ENCODE data around the gene IL17RD. TPM values are rescaled to one million over a fixed set of nuclear protein-coding genes. Genes with fewer than 3 reads are reported as not detected.

The IL17RD gene
- total and polyA plus RNA-seq, 2 donors (not counting 1 experiment from before 2014, with no cell fraction given), result 0.05 TPM; not detected in 1

DNA sequence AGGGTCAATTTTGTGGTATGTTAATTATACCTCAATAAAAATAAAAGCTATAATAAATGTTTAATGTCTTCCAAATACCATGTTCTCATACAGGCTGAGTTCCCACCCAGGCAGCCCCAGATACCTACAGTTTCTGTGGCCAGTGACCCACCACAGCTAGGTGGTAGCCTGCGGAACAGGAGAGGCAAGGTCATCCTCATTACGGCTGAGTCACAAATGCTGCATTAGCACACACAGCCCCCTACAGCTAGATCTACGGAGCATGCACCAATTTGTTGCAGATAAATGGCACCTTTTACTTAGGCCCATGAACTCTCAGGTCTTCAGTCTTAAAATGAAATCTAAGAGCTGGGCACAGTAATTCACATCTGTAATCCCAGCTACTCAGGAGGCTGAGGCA, 99.6 kb downstream of the IL17RD start:
- H3K27ac ChIP-seq (ENCODE audit: low read length in 2 of 2), result no peak overlapping the region
- no peaks in the 10 kb centered on the region for H4K20me1 ChIP-seq (ENCODE audit: control insufficient read depth, insufficient read depth, low read length, poor library complexity, severe bottlenecking)
- H3K36me3 ChIP-seq (replicated peaks in 1 of 2; ENCODE audit: control extremely low read depth in 1 of 2, control insufficient read depth in 1 of 2, extremely low read depth in 1 of 2, insufficient read depth in 2 of 2, low read length in 1 of 2), result no peaks in the 10 kb centered on the region
- no peak overlapping the region for H3K4me3 ChIP-seq (ENCODE audit: control extremely low read depth in 1 of 5, extremely low read depth in 1 of 5, insufficient read depth in 1 of 5, low read depth in 2 of 5, low read length in 4 of 5)
- no peak overlapping the region for H3K4me3 Mint-ChIP-seq
- WGBS (ENCODE audit: insufficient coverage), result 100% methylated on average over 3 of the region's 3 CpGs
- peaks cover 23 to 25% of the 10 kb centered on the region in 2 donors for H3K4me1 ChIP-seq (ENCODE audit: control insufficient read depth in 2 of 2, insufficient read depth in 2 of 2, low read length in 2 of 2)
- no peaks in the 10 kb centered on the region for H3K79me2 ChIP-seq (ENCODE audit: control insufficient read depth, insufficient read depth, low read length)
- peaks cover 0 to 19% (median 5%) of the 10 kb centered on the region in 3 donors for H3K9me3 ChIP-seq (ENCODE audit: control extremely low read depth in 1 of 3, control insufficient read depth in 2 of 3, insufficient read depth in 1 of 3, low read length in 2 of 3)
- H3K27me3 ChIP-seq (replicated peaks in 1 of 4; ENCODE audit: control extremely low read depth in 1 of 4, control insufficient read depth in 3 of 4, insufficient read depth in 4 of 4, low read length in 3 of 4), result peaks cover 0 to 63% (median 32%) of the 10 kb centered on the region in 4 experiments
- CTCF ChIA-PET, result no interaction called here
- H3K27ac Mint-ChIP-seq, result peak overlapping the region; percentile 79
- ATAC-seq (ENCODE audit: low read depth) (no peak), DNase-seq (no peak)
- peaks cover 48% of the 10 kb centered on the region for H3K27me3 Mint-ChIP-seq
- H3K9me3 Mint-ChIP-seq (ENCODE audit: insufficient read depth), result peaks cover 1% of the 10 kb centered on the region
- intact Hi-C loops (cut with micrococcal nuclease), result loop anchor here (5.0 to 10.0 kb wide), 3 partner anchors 268 to 917 kb away; partner anchors contain the start of gene TASOR
- H3K9ac ChIP-seq (ENCODE audit: low read length), result no peak overlapping the region
- TF ChIP-seq CTCF (IDR thresholded peaks at IDR 0.05), result no peak
- no peak for TF ChIP-seq EZH2 (IDR thresholded peaks at IDR 0.05; ENCODE audit: borderline replicate concordance, insufficient read depth, low read depth, low read length, poor library complexity, severe bottlenecking)
- POLR2A ChIA-PET, result no interaction called here
- no peak overlapping the region for H3K4me2 ChIP-seq (replicated peaks; ENCODE audit: low read depth, low read length, poor library complexity, severe bottlenecking)
- no peak overlapping the region for H2AFZ ChIP-seq (ENCODE audit: insufficient read depth, low read depth, low read length, poor library complexity, severe bottlenecking)
- peaks cover 22% of the 10 kb centered on the region for H3K4me1 Mint-ChIP-seq

- no peak overlapping the region for H3K27ac ChIP-seq (ENCODE audit: low read length in 2 of 2)
- Mint-ChIP-seq H3K9me3 (ENCODE audit: insufficient read depth) (no peaks in the 10 kb centered on the region), H3K4me3 (no peak overlapping the region), H3K27ac (no peak overlapping the region), H3K4me1 (peaks cover 19% of the 10 kb centered on the region), H3K27me3 (peaks cover 42% of the 10 kb centered on the region)
- intact Hi-C loops (cut with micrococcal nuclease), result loop anchor here (10.0 kb wide), 1 partner anchor 380 kb away; the partner anchor contains the start of gene TASOR
- H3K79me2 ChIP-seq (ENCODE audit: control insufficient read depth, insufficient read depth, low read length), result no peaks in the 10 kb centered on the region
- H3K9me3 ChIP-seq (ENCODE audit: control extremely low read depth in 1 of 3, control insufficient read depth in 2 of 3, insufficient read depth in 1 of 3, low read length in 2 of 3), result peaks cover 0 to 12% (median 0%) of the 10 kb centered on the region in 3 donors
- H3K4me1 ChIP-seq (ENCODE audit: control insufficient read depth in 2 of 2, insufficient read depth in 2 of 2, low read length in 2 of 2), result peaks cover 23 to 25% of the 10 kb centered on the region in 2 donors
- WGBS (ENCODE audit: insufficient coverage), result no CpG with 5 or more reads among the region's 2 CpGs
- H3K9ac ChIP-seq (ENCODE audit: low read length), result no peak overlapping the region
- ChIA-PET CTCF (no interaction called here), POLR2A (no interaction called here)
- H3K36me3 ChIP-seq (replicated peaks in 1 of 2; ENCODE audit: control extremely low read depth in 1 of 2, control insufficient read depth in 1 of 2, extremely low read depth in 1 of 2, insufficient read depth in 2 of 2, low read length in 1 of 2), result no peaks in the 10 kb centered on the region
- peaks cover 0 to 53% (median 26%) of the 10 kb centered on the region in 4 experiments for H3K27me3 ChIP-seq (replicated peaks in 1 of 4; ENCODE audit: control extremely low read depth in 1 of 4, control insufficient read depth in 3 of 4, insufficient read depth in 4 of 4, low read length in 3 of 4)
- DNase-seq (no peak), ATAC-seq (ENCODE audit: low read depth) (no peak)
- H3K4me3 ChIP-seq (ENCODE audit: control extremely low read depth in 1 of 5, extremely low read depth in 1 of 5, insufficient read depth in 1 of 5, low read depth in 2 of 5, low read length in 4 of 5), result no peak overlapping the region
- no peak overlapping the region for H2AFZ ChIP-seq (ENCODE audit: insufficient read depth, low read depth, low read length, poor library complexity, severe bottlenecking)
- H3K4me2 ChIP-seq (replicated peaks; ENCODE audit: low read depth, low read length, poor library complexity, severe bottlenecking), result no peak overlapping the region
- no peaks in the 10 kb centered on the region for H4K20me1 ChIP-seq (ENCODE audit: control insufficient read depth, insufficient read depth, low read length, poor library complexity, severe bottlenecking)
- TF ChIP-seq EZH2 (IDR thresholded peaks at IDR 0.05; ENCODE audit: borderline replicate concordance, insufficient read depth, low read depth, low read length, poor library complexity, severe bottlenecking) (no peak), CTCF (IDR thresholded peaks at IDR 0.05) (no peak)
Measured at GRCh38 chr3:57064572-57064971, 100.6 kb downstream of the IL17RD start.

Measured in B cell (primary cell).